WTC11 (cell line): ENCODE measurements around the gene CADM2.

ENCODE experiments used
- ELF4 ChIP-seq: sonication (generic); formaldehyde crosslinking; IDR thresholded peaks from 2 replicates; pipeline ENCODE4 v1.8.1; 2022; ENCODE audit warnings: low read depth, mild to moderate bottlenecking, moderate library complexity, missing genetic modification reagents
- ESRRA ChIP-seq: sonication (generic); formaldehyde crosslinking; IDR thresholded peaks from 2 replicates; pipeline ENCODE4 v1.8.1; 2022; ENCODE audit warnings: mild to moderate bottlenecking, missing genetic modification reagents, borderline replicate concordance
- FOXJ3 ChIP-seq: sonication (generic); formaldehyde crosslinking; IDR thresholded peaks from 2 replicates; pipeline ENCODE4 v1.9.0; 2021; ENCODE audit warnings: missing genetic modification reagents, mild to moderate bottlenecking, borderline replicate concordance
- SP1 ChIP-seq: sonication (generic); formaldehyde crosslinking; conservative IDR thresholded peaks from 2 replicates; pipeline ENCODE4 v1.8.1; 2022; ENCODE audit warnings: missing genetic modification reagents
- TP53 ChIP-seq: sonication (generic); formaldehyde crosslinking; IDR thresholded peaks from 2 replicates; pipeline ENCODE4 v1.8.1; 2023; ENCODE audit warnings: mild to moderate bottlenecking, missing genetic modification reagents
- TF ChIP-seq, protein P1 (sequence below): sonication (generic); formaldehyde crosslinking; IDR thresholded peaks from 2 replicates; pipeline ENCODE4 v1.8.0; 2022; ENCODE audit warnings: mild to moderate bottlenecking, missing genetic modification reagents
- TF ChIP-seq, protein P2 (sequence below): fragments of 200-600 bp; IDR thresholded peaks from 2 replicates; pipeline ENCODE4 v1.8.0; 2022; ENCODE audit warnings: antibody characterized with exemption
- TF ChIP-seq, protein P3 (sequence below): sonication (generic); formaldehyde crosslinking; IDR thresholded peaks from 2 replicates; pipeline ENCODE4 v1.8.1; 2023; ENCODE audit warnings: mild to moderate bottlenecking, missing genetic modification reagents, moderate library complexity
- TF ChIP-seq, protein P4 (sequence below): fragments of 250-450 bp; sonication (Bioruptor Pico); IDR thresholded peaks from 2 replicates; pipeline ENCODE4 v1.9.0; 2021; ENCODE audit warnings: mild to moderate bottlenecking, borderline replicate concordance
- TF ChIP-seq, protein P5 (sequence below): sonication (generic); formaldehyde crosslinking; IDR thresholded peaks from 2 replicates; pipeline ENCODE4 v1.8.0; 2023; ENCODE audit warnings: missing genetic modification reagents, mild to moderate bottlenecking, borderline replicate concordance
- TF ChIP-seq, protein P6 (sequence below): sonication (generic); formaldehyde crosslinking; IDR thresholded peaks from 2 replicates; pipeline ENCODE4 v1.8.1; 2022; ENCODE audit warnings: mild to moderate bottlenecking, moderate library complexity, missing genetic modification reagents

DNA sequence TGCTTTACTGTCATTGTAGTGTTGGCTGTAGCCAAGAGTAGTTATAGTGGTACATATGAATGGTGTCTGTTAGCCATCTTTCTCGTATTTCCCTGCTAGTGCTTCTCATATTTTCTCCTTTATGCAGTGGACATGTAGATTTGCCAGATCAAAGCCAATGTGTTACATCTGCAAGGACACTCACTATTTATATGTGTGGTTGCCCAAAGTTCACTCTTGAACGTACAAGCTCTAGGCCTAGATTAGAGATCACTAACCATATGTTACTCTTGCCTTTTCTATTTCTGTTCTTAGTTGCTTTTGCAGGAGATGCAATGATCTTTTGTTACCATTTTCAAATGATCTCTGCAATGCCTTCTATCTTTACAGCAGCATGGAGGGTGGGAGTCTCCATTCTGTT lies 78.4 kb downstream of the CADM2 start:
- TF ChIP-seq, protein P1, sequence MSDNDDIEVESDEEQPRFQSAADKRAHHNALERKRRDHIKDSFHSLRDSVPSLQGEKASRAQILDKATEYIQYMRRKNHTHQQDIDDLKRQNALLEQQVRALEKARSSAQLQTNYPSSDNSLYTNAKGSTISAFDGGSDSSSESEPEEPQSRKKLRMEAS = no peak
- TF ChIP-seq, protein P2, sequence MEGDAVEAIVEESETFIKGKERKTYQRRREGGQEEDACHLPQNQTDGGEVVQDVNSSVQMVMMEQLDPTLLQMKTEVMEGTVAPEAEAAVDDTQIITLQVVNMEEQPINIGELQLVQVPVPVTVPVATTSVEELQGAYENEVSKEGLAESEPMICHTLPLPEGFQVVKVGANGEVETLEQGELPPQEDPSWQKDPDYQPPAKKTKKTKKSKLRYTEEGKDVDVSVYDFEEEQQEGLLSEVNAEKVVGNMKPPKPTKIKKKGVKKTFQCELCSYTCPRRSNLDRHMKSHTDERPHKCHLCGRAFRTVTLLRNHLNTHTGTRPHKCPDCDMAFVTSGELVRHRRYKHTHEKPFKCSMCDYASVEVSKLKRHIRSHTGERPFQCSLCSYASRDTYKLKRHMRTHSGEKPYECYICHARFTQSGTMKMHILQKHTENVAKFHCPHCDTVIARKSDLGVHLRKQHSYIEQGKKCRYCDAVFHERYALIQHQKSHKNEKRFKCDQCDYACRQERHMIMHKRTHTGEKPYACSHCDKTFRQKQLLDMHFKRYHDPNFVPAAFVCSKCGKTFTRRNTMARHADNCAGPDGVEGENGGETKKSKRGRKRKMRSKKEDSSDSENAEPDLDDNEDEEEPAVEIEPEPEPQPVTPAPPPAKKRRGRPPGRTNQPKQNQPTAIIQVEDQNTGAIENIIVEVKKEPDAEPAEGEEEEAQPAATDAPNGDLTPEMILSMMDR = no peak
- TF ChIP-seq, protein P3, sequence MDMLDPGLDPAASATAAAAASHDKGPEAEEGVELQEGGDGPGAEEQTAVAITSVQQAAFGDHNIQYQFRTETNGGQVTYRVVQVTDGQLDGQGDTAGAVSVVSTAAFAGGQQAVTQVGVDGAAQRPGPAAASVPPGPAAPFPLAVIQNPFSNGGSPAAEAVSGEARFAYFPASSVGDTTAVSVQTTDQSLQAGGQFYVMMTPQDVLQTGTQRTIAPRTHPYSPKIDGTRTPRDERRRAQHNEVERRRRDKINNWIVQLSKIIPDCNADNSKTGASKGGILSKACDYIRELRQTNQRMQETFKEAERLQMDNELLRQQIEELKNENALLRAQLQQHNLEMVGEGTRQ (CRISPR knock-in tag) = no peak
- TF ChIP-seq FOXJ3 (CRISPR knock-in tag) = no peak
- no peak for TF ChIP-seq ESRRA
- TF ChIP-seq, protein P4, sequence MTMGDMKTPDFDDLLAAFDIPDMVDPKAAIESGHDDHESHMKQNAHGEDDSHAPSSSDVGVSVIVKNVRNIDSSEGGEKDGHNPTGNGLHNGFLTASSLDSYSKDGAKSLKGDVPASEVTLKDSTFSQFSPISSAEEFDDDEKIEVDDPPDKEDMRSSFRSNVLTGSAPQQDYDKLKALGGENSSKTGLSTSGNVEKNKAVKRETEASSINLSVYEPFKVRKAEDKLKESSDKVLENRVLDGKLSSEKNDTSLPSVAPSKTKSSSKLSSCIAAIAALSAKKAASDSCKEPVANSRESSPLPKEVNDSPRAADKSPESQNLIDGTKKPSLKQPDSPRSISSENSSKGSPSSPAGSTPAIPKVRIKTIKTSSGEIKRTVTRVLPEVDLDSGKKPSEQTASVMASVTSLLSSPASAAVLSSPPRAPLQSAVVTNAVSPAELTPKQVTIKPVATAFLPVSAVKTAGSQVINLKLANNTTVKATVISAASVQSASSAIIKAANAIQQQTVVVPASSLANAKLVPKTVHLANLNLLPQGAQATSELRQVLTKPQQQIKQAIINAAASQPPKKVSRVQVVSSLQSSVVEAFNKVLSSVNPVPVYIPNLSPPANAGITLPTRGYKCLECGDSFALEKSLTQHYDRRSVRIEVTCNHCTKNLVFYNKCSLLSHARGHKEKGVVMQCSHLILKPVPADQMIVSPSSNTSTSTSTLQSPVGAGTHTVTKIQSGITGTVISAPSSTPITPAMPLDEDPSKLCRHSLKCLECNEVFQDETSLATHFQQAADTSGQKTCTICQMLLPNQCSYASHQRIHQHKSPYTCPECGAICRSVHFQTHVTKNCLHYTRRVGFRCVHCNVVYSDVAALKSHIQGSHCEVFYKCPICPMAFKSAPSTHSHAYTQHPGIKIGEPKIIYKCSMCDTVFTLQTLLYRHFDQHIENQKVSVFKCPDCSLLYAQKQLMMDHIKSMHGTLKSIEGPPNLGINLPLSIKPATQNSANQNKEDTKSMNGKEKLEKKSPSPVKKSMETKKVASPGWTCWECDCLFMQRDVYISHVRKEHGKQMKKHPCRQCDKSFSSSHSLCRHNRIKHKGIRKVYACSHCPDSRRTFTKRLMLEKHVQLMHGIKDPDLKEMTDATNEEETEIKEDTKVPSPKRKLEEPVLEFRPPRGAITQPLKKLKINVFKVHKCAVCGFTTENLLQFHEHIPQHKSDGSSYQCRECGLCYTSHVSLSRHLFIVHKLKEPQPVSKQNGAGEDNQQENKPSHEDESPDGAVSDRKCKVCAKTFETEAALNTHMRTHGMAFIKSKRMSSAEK (CRISPR knock-in tag) = no peak
- TF ChIP-seq, protein P5, sequence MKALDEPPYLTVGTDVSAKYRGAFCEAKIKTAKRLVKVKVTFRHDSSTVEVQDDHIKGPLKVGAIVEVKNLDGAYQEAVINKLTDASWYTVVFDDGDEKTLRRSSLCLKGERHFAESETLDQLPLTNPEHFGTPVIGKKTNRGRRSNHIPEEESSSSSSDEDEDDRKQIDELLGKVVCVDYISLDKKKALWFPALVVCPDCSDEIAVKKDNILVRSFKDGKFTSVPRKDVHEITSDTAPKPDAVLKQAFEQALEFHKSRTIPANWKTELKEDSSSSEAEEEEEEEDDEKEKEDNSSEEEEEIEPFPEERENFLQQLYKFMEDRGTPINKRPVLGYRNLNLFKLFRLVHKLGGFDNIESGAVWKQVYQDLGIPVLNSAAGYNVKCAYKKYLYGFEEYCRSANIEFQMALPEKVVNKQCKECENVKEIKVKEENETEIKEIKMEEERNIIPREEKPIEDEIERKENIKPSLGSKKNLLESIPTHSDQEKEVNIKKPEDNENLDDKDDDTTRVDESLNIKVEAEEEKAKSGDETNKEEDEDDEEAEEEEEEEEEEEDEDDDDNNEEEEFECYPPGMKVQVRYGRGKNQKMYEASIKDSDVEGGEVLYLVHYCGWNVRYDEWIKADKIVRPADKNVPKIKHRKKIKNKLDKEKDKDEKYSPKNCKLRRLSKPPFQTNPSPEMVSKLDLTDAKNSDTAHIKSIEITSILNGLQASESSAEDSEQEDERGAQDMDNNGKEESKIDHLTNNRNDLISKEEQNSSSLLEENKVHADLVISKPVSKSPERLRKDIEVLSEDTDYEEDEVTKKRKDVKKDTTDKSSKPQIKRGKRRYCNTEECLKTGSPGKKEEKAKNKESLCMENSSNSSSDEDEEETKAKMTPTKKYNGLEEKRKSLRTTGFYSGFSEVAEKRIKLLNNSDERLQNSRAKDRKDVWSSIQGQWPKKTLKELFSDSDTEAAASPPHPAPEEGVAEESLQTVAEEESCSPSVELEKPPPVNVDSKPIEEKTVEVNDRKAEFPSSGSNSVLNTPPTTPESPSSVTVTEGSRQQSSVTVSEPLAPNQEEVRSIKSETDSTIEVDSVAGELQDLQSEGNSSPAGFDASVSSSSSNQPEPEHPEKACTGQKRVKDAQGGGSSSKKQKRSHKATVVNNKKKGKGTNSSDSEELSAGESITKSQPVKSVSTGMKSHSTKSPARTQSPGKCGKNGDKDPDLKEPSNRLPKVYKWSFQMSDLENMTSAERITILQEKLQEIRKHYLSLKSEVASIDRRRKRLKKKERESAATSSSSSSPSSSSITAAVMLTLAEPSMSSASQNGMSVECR (CRISPR knock-in tag) = no peak
- TF ChIP-seq SP1 (CRISPR knock-in tag) = no peak
- TF ChIP-seq ELF4 (CRISPR knock-in tag) = no peak
- TF ChIP-seq, protein P6, sequence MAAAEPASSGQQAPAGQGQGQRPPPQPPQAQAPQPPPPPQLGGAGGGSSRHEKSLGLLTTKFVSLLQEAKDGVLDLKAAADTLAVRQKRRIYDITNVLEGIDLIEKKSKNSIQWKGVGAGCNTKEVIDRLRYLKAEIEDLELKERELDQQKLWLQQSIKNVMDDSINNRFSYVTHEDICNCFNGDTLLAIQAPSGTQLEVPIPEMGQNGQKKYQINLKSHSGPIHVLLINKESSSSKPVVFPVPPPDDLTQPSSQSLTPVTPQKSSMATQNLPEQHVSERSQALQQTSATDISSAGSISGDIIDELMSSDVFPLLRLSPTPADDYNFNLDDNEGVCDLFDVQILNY (CRISPR knock-in tag) = no peak
- no peak for TF ChIP-seq TP53 (CRISPR knock-in tag)
